Fibroblast of skin of abdomen (primary cell): ENCODE data around the gene DSTN.

Experiments
- DNase-seq: peaks from one replicate; pipeline ENCODE4 v3.0.0-alpha.2; 2013

DSTN gene

DNA sequence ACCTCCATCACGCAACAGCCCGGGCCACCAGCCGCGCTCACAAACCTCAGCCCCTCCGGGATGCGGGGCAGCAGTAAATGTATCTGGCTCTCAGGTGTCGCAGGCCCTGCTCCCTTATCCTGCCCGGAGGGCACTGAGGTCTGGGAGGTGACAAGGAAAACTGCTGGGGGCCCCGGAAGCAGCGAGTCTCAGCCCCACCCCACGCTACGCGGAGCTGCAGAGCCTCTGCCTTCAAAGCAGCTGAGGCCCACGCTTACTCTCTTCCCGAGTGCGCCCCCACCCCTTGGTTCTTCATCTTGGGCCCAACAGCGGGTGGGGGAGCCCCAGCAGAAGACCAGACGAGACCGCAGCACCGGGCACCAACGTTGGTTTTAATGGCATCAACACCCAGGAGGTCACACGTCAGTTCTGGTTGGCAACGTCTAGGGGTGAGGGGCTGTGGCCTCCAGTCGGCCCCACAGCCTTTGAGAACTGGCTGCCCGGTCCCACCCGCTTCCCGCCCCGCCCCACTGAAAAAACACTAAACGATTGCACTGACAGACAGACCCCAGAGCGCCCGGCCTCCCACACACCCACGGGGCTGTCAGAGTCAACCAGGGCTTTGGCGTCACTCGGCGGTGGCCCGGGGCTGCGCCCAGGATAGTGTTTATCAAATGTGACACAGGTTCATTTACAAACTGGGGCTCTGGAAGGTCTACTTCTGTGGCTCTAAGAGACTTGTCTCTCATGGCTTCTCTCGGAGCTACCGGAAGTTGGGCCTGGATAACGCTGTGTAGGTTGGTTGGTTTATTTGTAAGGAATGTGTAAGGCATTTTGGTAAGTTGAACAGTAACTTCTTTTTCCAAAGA is 43.7 kb downstream of the DSTN start:
- DNase-seq, result no peak

DNA sequence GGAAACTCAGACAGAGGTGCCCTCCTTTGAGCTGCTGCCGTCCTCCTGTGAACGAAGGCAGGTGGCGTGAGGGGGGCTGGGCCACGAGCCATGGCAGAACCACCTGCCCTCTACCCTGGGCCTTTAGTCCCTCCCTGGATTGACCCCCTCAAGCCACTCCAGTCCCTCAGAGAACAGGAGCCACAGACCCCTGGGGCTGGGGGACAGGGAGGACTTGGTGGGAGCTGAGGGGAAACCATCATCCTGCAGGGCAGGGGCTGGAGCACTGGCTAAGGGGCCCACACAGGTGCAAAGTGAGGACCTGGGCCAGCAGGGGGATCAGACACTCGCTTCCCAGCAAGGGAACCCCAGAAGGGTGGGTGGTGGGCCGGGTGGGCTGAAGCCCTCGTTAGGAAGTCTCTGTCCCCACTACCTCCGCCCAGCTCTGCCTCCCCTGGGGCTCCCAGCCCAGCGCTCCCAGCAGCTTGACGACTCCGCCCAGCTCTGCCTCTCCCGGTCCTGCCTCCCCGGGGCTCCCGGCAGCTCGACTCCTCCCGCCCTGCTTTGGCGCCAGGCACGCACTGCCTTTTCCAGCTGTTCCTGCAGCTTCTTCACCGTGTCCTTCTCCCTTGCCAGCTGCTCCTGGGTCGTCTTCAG is 44.4 kb downstream of the DSTN start:
- peak; percentile 25 for DNase-seq

DNA sequence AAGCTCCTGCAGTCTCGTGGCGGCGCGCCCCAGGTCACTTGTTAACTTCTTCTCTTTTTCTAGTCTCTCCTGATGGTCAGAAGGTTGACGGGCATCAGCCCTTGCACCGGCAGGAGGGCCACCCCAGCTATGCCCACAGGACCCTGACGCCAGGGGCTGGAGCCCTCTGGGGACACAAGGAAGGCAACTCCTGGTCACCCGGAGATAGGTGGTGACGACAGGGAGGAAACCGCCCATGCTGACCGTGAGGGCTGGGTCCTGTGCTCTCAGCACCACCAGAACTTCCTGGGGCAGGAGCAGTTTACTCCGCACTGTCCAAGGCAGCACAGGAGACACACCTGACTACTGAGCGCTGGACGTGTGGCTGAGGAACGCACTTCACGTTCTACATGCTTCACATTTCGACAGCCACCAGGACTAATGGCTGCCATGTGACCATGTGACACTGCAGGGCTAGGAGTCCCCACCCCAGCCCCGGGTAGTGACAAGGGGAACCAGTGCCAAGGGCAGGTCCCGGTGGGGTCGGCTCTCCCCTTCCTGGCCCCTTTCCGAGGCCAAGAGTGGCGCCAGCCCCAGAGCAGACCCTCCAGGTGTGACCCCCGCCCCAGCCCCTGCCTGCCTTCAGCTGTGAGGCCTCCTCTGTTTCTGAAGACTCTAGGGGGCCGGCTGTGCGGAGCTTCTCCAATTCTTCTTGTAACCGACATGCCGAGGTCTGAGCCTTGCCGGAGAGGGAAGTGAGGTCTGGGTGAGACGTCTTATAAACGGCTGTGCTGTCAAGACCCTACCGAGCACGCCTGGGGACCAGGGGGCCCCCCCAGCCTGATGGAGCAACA is 45.2 kb downstream of the DSTN start:
- no peak for DNase-seq

DNA sequence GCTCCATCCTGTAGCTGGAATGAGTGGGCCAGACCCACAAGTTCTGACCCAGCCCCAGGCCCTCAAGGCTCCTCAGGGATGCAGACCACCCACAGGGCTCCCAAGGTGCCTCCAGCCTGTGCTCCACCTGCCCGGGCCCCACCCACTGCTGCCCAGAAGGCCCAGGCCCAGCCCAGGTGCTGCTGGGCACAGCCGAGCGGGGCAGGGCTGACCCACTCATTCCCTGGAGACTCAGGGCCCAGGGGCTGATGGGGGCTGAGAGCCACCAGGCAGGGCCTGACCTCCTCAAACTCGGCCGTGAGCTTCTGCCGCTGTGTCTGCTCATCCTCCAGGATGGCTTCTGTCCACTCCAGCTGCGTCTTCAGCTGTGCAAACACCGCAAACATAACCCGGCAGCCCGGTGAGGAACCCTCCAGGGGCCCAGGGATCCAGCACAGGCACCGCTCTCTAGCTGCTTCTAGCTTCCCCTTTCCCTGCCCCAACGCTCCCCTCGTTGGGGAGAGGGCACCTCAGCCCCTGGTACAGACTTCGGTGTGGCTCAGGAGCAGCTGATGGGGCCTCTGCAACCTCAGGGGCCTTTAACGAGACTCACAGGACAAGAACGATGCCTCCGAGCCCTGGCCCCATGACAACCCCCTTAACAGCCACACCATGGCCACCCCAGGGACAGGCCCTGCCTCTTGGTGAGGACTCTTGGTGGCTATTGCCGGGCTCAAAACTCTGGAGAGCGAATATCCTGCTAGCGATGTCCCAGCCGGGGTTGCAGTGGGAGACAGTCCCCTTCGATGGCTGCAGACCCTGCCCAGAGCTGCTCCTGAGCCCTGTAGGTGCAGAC is 46.0 kb downstream of the DSTN start:
- DNase-seq, result no peak

DNA sequence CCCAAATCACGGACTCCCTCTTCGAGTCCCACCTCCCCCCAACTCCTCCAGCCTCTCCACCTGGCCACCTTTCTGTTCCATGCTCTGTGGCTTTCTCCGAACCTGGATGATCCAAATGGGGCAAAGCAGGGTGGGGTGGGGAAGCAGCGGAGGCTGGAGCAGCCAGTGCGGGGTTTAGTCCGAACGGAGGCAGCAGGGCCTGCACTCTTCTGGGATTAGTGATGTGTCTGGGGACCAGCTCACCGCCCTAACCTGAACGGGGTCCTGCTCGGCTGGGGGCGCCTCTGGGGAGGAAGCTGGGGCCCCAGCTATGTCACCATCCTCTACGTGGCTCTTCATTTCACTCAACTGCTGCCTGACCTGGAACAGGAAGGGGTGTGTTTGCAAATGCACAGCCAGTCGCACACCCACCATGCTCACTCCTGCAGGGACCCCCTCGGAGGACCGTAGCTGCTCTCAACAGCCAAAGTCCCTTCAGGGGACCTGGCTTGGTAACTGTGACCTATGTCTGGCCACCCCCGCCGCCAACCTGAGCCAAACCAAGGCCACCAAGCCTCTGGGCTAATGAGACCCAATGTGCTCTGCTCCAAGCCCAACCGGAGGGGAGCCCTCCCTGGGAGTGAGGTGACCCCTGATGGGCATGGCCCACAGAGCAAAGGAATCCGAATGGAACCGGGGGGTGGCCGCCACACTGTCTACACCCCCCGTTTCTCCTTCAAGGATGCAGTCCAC is 46.8 kb downstream of the DSTN start:
- no peak for DNase-seq

DNA sequence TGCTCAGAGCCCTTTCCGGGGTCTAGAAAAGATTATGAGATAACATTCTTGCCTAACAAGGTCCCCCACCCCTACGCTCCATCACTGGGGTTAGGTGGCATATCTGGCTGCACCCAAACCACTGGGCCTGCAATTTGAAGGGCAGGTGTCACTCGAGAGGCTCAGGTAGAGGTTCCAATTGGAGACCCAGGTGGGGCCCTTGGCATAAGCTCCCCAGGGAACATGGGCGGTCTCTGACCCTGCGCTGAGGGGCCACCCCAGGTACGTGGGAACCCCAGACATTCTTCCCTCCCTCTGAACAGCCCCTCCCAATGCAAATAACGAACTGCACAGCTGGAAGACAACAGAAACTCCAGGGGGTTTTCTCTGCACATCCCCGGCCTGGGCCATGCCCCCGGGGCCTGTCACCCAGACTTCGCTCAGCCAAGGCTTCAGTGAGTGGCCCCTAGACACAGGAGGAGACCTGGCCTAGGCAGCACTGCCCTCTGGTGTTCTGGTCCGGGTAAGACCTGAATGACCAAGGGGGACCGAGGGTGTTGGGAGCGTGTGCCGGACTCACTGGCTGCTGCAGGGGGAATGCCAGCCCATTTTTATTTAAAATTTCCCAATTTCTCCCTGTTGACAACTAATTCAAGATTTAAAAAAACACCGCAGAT is 47.5 kb downstream of the DSTN start:
- peak; percentile 30 for DNase-seq

DNA sequence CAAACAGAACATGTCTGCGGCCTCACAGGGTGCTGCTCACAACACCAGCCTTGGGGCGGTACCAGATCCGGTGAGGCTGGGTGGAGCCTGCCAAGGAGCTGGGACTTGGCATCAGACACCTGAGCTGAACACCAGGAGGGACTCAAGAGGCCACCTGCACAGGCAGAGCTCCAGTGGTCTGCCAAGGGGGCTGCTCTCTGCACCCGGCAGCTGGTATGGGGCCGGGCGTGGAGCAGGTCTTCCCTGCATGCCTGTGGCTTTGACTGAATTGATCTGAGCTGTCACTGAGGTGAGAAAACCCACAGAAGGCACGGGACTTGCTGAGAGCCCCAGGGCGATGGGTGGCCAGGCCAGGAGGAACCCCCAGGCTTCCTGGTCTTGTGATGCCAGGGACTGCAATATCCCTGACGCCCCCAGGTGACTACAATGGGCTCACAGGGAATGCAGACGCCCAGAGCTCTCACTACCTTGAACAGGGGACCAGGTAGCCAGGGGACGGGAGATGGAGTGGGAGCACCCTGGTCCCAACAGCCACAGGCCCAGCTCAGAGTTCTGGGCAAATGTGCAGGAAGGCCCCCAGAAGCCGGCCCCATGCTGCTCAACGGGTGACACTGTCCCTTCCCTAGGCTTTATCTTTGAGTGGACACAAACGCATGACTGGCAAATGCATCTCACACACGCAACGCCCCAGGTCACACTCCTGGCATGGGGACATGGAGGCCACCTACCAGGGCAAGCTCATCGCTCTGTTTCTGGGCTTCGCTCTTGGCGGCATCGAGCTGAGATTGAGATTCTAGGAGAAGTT is 48.2 kb downstream of the DSTN start:
- DNase-seq, result no peak

DNA sequence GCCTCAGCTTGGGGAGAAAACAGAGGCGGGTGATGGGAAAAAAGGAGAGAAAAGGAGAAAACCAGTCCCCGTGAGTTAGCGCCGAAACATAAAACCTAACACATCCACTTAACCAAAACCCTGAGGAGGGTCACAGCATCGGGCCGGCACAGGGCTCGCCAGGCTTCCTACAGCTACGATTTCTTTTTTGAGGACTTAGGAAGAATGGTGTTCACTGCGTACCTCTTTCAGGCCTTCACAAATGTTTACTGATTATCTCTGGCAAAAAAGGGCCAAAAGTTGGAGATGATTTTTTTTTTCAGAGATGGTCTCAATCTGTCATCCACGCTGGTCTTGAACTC is 48.8 kb downstream of the DSTN start:
- DNase-seq, result no peak

DNA sequence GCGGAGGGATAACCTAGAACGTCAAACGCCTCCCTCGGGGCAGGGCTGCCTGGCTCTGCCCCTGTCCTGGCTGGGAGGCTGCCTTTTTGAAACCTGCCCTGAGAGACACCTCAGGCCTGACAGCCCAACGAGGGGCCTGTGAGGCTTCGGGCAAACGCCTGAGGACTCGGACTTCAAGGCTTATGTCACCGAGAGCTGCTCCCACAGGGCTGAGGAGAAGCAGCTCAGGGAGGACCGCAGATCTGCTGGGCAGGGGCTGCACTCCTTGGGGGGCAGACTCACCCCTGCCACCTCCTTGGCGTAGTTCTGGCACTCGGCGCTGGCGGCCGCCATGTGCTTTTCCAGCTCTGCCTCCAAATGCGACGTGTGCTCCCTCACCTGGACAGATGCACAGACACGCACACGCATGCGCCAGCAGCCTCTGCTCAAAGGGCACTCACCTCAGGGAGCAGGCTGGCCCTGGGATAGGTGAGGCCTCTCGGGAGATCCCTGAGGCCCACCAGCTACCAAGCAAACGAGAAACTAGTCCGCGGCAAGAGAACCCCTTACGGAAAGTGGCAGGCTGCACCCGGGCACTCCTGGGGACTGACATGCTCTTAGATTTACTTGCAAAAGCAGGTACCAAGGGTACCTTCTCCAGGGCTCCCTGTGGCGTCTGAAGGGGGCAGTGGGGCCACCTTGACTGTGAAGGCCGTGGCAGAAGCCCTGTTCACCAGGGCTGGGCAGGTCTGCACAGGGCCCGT is 49.6 kb downstream of the DSTN start:
- DNase-seq, result no peak

DNA sequence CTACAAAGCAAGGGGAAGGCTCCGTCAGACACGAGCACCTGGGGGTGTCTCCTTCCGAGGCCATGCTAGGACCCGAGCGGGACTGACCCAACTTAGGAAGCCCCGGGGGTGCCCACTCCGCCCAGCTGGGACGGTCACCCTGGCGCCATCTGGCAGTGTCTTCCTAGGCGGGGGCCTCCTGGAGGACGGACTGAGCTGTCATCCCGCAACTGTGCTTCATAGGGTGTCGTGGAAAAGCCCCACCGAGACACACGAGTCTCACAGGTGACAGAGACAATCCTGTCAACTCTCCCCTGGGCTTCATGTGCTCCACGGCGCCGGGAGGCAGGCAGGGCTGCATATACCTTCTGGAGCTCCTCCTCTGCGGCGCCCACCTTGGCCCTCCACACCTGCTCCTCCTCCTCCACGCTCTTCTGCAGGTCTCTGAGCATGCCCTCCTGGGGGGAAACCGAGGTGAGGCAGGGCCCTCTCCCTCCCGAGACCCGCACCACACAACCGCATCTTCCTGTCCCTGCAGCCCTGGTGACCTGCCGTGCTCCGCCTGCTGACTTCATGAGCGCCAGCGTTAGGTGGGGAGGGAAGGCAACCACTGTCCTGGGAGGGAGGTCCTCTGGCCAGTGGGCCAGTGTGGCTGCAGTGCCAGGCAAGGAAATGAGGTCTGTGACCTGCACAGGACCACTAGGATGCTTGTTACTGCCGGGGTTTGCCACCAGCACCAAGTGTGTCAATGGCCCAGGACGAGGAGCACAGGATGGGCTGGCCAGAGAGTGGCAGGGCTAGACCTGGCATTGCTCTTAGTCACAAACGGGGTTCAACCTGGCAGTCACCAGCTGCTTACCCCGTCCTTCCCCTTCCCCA is 50.7 kb downstream of the DSTN start:
- DNase-seq, result no peak

DNA sequence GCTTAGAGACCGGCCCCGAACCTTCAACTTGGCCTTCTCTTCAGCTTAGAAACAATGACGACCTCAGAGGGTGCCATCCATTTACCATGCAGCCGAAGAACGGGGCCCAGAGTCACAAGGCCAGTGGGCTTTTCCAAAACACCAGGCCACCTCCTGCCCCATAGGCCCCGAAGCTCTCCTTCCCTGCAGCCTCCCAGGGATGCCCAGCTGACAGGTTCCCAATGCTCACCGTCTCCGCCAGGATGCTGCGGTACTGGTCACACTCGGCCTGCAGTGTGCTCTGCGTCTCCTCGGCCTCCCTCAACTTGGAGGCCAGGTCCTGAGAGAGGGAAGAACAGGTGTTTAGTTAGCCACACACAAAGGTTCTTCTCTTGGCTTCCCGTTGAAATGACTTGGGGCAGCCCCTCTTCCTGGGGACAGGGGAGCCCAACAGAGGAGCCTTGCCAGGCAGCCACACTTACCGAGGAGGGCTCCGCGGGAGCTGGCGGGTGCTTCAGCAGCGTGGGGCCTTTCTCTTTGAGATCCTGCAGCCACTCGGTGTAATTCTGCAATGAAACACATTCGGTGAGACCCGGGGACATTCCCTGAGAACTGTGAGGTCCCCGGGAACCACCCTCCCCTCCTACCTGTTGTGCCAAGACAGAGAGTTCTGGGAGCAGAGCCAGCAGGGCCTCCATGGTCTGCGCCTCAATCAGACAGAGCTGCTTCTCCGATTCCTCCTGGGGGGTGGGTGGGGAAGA is 51.5 kb downstream of the DSTN start:
- no peak for DNase-seq

DNA sequence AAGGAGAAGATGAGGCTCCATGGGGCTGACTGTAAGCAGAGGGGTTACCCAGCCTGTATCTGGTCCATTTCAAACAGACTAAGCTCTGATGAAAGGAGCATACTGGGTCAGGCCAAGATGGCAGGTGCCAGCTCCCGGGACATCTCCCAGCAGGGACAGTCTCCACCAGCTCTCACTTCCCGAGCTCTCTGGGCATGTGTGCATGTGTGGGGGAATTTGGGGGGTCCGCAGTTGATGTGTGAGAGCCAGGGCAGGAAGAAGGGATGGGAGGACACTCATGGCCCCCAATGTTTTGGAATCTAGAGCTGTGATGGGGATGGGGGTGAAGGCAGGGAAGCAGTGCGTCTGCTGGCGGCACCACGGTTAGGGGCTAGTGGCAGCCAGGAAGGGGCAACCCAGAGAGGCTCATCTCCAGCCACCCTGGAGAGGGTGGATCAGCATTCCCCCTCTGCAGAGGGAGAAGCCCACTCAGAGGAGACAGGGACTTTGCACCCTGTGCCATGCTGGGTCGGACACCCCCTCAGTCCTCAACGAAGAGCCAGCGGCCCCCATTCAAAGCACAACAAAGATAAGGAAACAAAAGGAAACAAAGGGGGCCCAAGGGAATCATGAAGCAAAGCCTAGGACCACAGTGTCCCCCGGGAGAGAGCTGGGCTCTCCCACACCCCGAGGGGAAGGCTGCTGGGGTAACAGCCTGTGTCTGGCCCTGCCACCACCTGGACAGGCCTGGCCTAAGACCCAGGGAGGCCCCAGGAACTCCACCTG is 52.4 kb downstream of the DSTN start:
- DNase-seq, result no peak

DNA sequence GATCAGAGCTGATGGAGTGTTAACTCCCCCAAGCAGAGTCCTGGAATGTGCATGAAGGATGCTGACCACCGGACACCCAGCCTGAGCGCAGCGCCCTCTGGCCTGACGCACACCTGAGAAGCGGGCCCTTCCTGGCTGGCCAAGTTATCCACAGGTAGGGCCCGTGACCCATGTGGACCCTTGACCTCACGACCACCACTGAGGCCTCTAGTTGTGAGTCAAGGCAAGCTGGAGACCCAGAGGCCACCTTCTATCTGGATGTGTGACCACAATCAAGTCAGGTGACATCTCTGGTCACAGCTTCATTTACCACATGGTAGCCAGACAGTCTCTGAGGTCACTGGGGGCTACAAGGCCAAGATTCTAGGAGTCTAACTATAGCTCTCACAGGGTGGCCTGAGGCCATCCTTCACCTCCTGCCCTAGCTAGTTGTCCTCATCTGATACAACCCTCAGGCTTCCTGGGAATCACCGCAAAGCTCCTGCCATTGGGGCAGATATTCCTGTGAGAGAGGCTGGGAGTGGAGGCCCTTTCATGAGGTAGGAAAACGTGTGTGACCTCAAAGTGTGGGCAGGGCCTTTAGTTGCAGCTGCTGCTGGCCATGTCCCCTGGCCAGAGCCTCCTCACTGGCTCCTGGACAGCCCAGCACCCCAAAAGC is 53.1 kb downstream of the DSTN start:
- no peak for DNase-seq

DNA sequence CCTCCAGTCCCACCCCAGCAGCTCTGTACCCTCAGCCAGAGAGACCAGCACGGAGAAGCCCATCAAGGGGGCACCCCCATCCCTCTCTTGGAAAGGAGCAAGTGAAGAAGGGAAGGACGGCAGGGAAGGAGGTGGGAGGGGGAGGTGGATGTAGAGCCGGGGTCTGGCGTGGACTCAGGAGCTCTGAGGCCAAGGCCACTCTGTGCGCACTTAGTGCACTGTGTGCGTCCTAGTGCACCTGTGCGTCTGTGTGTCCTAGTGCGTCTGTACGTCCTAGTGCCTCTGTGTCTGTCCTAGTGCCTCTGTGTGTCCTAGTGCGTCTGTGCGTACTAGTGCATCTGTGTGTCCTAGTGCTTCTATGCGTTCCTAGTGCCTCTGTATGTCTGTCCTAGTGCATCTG is 54.2 kb downstream of the DSTN start:
- DNase-seq, result no peak

DNA sequence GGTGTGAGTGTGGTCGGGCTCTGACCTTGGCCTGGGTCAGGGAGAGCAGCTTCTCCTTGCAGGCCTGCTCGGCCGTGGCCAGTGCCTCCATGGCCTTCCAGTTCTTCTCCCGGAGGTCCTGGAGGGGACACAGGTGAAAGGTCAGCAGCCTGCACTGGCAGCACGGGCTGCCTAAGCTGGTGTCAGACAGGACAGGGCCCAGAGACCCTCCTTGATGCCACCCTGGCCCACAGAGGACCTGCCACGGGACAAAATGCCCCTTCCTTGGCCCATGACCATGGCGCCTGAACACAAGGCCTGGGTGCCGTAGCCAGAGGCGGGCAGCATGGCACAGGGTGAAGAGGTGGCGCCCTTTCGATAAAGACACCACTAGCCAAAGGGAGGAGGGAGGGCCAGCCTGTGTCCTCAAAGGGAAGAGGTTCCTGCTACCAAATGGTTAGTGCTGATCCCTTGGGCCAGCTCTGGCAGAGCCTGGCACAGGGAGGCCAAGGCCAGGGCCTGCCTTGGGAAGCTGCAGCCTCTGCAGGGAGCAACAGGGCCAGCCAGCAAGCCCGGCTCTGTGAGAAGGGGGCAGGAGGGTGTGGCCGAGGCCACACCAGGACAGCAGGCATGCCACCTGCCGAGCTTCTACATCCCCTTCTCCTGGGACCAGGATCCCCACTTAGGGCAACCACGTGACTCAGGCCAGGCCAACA is 54.8 kb downstream of the DSTN start:
- no peak for DNase-seq
